Natural killer cell treated with Interleukin-12 subunit alpha and Interleukin-12 subunit beta and Interleukin-15 and Interleukin-18, amount 100 ng/mL, for 72 hours (primary cell): Measurements from ENCODE around the gene LCN12. TPM values are rescaled to one million over a fixed set of nuclear protein-coding genes. Genes with fewer than 3 reads are reported as not detected.

Experiments used
- ATAC-seq, 2 donors: fragments of 150-1000 bp; cut with Tn5 transposase in 1 of 2; sonication (Bioruptor Pico), chemical (Tn5 transposase) in 1 of 2; 2 replicates each; pipeline ENCODE4 v1.10.0; 2021
- DNase-seq: peaks from one replicate; pipeline ENCODE4 v3.0.0; 2022; ENCODE audit warnings: low spot score
- H3K27ac Mint-ChIP-seq, 2 donors: 1 replicate in 1 of 2; 2 replicates in 1 of 2; pipeline ENCODE4 v1.8.0; 2022; ENCODE audit warnings: mixed read lengths in 2 of 2, mild to moderate bottlenecking in 1 of 2, moderate library complexity in 1 of 2
- H3K27me3 Mint-ChIP-seq, 2 donors: 1 replicate in 1 of 2; 2 replicates in 1 of 2; pipeline ENCODE4 v1.8.0; 2022; ENCODE audit warnings: mixed read lengths in 2 of 2
- H3K36me3 Mint-ChIP-seq: one replicate; pipeline ENCODE4 v1.8.0; 2022; ENCODE audit warnings: mixed read lengths
- H3K4me1 Mint-ChIP-seq, 2 donors: 1 replicate in 1 of 2; 2 replicates in 1 of 2; pipeline ENCODE4 v1.8.0; 2022; ENCODE audit warnings: low read depth in 2 of 2, mixed read lengths in 2 of 2, mild to moderate bottlenecking in 1 of 2
- H3K4me3 Mint-ChIP-seq: one replicate; pipeline ENCODE4 v1.8.0; 2022; ENCODE audit warnings: mixed read lengths
- H3K9me3 Mint-ChIP-seq: 2 replicates; pipeline ENCODE4 v1.8.0; 2022; ENCODE audit warnings: mixed read lengths
- total RNA-seq, 2 donors: library from RNA; stranded (reverse); gene quantifications; one replicate each; pipeline ENCODE4 v1.2.3, GENCODE V29; 2022

The LCN12 gene
- total RNA-seq, 2 donors from 2014 or later, result 2.0 to 2.2 TPM

GRCh38 chr9:136973618-136974617, 21.8 kb downstream of the LCN12 start:
- no peaks in the 10 kb centered on the region for H3K36me3 Mint-ChIP-seq
- ATAC-seq, result no peak
- peaks cover 6 to 13% of the 10 kb centered on the region in 2 donors for H3K4me1 Mint-ChIP-seq
- DNase-seq, result no peak
- H3K27ac Mint-ChIP-seq, result no peak overlapping the region
- no peaks in the 10 kb centered on the region for H3K9me3 Mint-ChIP-seq
- H3K27me3 Mint-ChIP-seq, result no peaks in the 10 kb centered on the region
- H3K4me3 Mint-ChIP-seq, result no peak overlapping the region

DNA sequence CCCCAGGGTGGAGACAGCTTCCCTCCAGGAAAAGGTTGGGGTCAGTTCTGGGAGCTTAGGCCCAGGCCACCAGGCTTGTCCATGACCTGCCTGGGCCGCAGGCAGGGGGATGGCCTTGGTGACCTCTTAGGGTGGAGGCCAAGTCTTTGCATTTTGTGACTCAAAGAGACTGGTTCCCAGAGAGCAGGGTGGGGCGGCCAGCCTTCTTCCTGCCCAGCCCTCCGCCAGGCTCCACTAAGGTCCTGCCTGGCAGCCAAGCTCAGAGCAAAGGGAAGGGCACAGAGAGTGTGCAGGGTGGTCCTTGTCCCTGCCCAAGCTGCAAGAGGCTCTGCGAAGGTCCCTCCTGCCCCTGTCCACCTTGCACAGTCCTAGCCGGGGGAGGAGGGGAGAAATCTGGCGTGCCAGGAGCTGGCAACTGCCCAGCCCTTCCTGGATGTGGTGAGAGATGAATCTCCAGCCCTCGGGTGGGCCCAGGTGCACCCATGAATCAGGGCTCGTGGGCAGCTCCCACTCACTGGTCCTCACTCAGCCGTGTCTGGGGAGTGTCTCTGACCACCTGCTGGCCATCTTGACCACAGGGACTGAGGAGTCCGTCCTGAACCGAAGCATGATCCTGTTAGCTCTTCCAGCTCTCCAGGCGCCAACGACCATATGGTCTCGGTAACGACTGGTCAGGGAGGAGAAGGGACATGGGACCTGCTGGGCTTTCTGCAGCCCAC, 22.9 kb downstream of the LCN12 start:
- peak overlapping the region; percentile 63 for H3K4me3 Mint-ChIP-seq
- H3K9me3 Mint-ChIP-seq, result no peaks in the 10 kb centered on the region
- DNase-seq (no peak), ATAC-seq (no peak)
- peak overlapping the region; percentile 58 to 72 for H3K27ac Mint-ChIP-seq
- no peaks in the 10 kb centered on the region for H3K27me3 Mint-ChIP-seq
- peaks cover 6 to 13% of the 10 kb centered on the region in 2 donors for H3K4me1 Mint-ChIP-seq
- H3K36me3 Mint-ChIP-seq, result no peaks in the 10 kb centered on the region

GRCh38 chr9:136975644-136976043, 23.6 kb downstream of the LCN12 start:
- Mint-ChIP-seq H3K4me3 (peak overlapping the region; percentile 63), H3K4me1 (peaks cover 6 to 13% of the 10 kb centered on the region in 2 donors)

DNA sequence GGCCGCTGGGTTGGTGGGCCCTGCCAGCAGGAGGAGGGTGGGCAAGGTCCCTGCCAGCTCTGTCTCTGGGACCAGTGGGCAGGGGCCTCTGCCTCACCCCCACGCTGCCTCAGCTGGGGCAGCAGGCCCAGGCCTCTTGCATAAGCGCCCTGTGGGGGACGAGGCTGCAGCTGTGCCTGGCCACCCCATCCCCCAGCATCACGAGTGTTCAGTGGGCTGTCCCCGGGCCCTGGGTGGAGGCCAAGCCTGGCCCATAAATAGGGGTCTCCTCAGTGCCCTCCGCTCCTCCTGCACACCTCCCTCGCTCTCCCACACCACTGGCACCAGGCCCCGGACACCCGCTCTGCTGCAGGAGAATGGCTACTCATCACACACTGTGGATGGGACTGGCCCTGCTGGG, 25.1 kb downstream of the LCN12 start, which contains the start of gene PTGDS:
Gene PTGDS, plus strand, starts transcription at position 282 of the 400 bp plus-strand sequence. Its CDS starts 75 bp downstream, at position 357.
- DNase-seq, result no peak
- no peaks in the 10 kb centered on the region for H3K9me3 Mint-ChIP-seq
- no peaks in the 10 kb centered on the region for H3K27me3 Mint-ChIP-seq
- H3K36me3 Mint-ChIP-seq, result no peaks in the 10 kb centered on the region
- no peak within 1 kb of the TSS for H3K27ac Mint-ChIP-seq
- no peak for ATAC-seq
- peak within 1 kb of the TSS; percentile 52 for H3K4me3 Mint-ChIP-seq
- H3K4me1 Mint-ChIP-seq, result peaks cover 6 to 13% of the 10 kb centered on the region in 2 donors

More at GRCh38 chr9:136975644-136976043, 23.6 kb downstream of the LCN12 start:
- Mint-ChIP-seq H3K27me3 (no peaks in the 10 kb centered on the region), H3K27ac (peak overlapping the region; percentile 58 to 72), H3K9me3 (no peaks in the 10 kb centered on the region), H3K36me3 (no peaks in the 10 kb centered on the region)
- ATAC-seq (peak; percentile 39 to 46), DNase-seq (no peak)

DNA sequence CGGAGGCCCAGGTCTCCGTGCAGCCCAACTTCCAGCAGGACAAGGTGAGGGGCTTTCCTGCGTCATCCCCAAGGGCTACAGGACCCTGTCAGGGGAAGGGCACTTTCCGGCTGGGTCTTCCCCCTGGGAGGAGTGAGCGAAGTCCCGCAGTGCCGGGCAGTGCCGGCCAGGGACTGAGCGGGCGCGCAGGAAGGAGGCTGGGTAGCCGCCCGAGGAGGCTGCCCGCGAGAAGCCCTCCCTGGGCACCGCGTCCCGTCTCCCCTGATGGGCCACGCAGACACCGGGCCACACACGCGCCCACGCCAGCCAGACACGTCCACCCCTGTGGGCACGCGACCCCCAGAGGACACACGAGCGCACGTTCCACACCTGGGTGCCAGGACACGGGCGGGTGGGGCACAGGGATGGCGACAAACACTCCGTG, 25.6 kb downstream of the LCN12 start:
- Mint-ChIP-seq H3K27me3 (no peaks in the 10 kb centered on the region), H3K36me3 (no peaks in the 10 kb centered on the region), H3K27ac (no peak overlapping the region), H3K4me1 (peaks cover 6 to 13% of the 10 kb centered on the region in 2 donors), H3K4me3 (peak overlapping the region; percentile 52), H3K9me3 (no peaks in the 10 kb centered on the region)
- ATAC-seq (no peak), DNase-seq (no peak)

DNA sequence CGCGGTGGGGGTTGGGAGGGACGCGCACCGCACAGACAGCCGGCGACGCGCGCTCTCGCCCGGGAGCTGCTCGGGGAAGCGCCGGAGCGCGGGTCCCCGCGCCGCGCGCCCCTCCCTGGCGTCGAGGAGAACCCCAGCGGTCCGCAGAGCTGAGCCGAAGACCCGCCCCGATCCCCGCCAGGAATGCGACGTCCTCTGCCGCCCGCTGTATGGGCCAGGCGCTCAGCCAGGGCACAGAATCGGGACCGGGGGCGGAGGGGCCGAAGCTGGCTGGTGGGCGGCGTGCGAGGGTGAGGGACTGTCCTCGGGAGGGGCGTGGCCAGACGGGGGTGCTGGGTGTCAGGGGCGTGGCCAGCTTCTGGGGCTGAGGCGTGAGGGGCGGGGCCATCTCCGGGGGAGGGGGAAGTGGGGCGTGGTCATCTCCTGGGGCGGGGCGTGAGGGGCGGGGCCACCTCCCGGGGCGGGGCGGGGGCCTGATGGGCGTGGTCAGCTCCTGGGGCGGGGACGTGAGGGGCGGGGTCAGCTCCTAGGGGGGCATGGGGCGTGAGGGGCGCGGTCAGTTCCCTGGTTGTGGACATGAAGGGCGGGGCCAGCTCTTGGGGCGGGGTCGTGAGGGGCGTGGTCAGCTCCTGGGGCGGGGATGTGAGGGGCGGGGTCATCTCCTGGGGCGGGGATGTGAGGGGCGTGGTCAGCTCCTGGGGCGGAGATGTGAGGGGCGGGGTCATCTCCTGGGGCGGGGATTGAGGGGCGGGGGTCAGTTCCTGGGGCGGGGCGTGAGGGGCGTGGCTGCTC, 26.2 kb downstream of the LCN12 start:
- Mint-ChIP-seq H3K36me3 (no peaks in the 10 kb centered on the region), H3K4me1 (peaks cover 6 to 13% of the 10 kb centered on the region in 2 donors), H3K9me3 (no peaks in the 10 kb centered on the region), H3K27me3 (no peaks in the 10 kb centered on the region), H3K4me3 (peak overlapping the region; percentile 52), H3K27ac (no peak overlapping the region)
- ATAC-seq, result peak; percentile 72 to 85
- peak; percentile 87 for DNase-seq

- ATAC-seq (no peak), DNase-seq (no peak)
- no peaks in the 10 kb centered on the region for H3K9me3 Mint-ChIP-seq
- H3K4me1 Mint-ChIP-seq, result peaks cover 10 to 16% of the 10 kb centered on the region in 2 donors
- H3K27me3 Mint-ChIP-seq, result peaks cover 4 to 5% of the 10 kb centered on the region in 2 donors
- H3K27ac Mint-ChIP-seq, result no peak overlapping the region
- no peaks in the 10 kb centered on the region for H3K36me3 Mint-ChIP-seq
- H3K4me3 Mint-ChIP-seq, result no peak overlapping the region
These were observed 26.9 kb downstream of the LCN12 start for GRCh38 chr9:136978865-136979544.

DNA sequence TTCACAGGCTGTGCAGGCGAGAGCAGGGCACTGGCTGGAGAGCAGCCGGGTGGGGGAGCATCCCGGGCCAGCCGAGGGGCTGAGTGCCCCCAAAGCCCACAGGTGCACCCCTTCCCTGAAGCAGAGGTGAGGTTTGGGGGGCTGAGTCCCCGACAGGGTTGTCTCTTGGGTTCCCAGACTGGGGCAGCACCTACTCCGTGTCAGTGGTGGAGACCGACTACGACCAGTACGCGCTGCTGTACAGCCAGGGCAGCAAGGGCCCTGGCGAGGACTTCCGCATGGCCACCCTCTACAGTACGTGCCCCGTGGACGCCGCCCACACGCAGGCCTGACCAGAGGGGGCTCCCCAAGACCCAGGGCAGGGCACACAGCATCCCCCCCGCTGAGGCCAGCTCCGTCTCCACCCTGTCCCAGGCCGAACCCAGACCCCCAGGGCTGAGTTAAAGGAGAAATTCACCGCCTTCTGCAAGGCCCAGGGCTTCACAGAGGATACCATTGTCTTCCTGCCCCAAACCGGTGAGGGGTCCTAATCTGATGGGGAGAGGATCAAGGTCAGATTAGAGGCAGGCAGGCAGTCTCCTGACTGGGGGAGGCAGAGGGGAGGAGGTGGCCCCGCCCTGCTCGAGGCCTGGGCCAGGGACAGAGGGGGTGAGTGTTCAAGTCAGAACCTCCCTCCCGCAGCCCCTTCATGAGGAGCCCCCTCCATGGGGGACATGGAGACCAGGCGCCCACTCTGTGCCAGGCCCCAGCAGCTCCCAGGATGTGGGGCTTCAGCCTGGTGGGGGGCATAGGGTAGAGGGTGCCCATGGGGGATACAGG, 27.9 kb downstream of the LCN12 start:
- Mint-ChIP-seq H3K27ac (no peak overlapping the region), H3K27me3 (peaks cover 5 to 9% of the 10 kb centered on the region in 2 donors), H3K4me3 (no peak overlapping the region), H3K9me3 (no peaks in the 10 kb centered on the region), H3K36me3 (no peaks in the 10 kb centered on the region), H3K4me1 (peaks cover 12 to 17% of the 10 kb centered on the region in 2 donors)
- ATAC-seq, result no peak
- no peak for DNase-seq

DNA sequence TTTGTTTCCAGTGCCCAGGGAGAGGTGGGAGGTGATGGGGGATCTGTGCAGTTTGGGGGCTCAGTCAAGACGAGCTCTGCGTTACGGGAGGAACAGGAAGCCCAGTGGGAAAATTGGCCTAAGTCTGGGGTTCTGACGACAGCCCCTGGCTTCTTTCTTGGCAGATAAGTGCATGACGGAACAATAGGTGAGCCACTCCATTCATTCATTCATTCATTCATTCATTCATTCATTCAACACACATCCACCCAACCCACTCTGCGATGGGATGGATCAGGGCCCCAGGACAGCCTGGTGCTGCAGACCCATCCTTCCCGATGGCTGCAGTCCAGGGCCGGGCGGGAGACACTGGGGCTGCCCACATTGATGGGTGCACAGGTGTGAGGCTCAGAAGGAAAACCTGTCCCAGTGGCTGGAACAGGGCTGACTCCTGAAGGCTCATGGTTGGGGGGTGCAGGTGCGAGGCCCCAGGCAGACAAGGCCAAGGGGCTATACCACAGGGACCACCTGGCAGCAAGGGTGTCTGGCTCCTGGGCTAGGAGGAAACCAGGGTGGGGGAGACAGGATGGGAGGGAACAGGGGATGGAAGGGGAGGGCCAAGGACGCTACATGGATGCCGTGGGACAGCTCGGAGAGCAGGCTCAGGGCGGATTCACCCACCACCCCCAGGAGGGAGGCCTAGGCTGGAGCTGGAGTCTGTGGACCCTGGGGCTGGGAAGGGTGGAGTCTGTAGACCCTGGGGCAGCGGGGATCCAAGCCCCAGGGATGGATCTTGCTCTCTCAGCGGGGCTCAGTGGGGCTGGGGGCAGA, 28.8 kb downstream of the LCN12 start:
- Mint-ChIP-seq H3K36me3 (no peaks in the 10 kb centered on the region), H3K4me3 (no peak overlapping the region), H3K4me1 (peaks cover 6 to 10% of the 10 kb centered on the region in 2 donors), H3K27me3 (peaks cover 5 to 9% of the 10 kb centered on the region in 2 donors), H3K9me3 (no peaks in the 10 kb centered on the region), H3K27ac (no peak overlapping the region)
- DNase-seq (no peak), ATAC-seq (no peak)

GRCh38 chr9:136981588-136982231, 29.6 kb downstream of the LCN12 start:
- Mint-ChIP-seq H3K4me1 (peaks cover 4 to 6% of the 10 kb centered on the region in 2 donors), H3K4me3 (no peak overlapping the region), H3K27ac (no peak overlapping the region), H3K36me3 (no peaks in the 10 kb centered on the region), H3K27me3 (peaks cover 5 to 9% of the 10 kb centered on the region in 2 donors), H3K9me3 (no peaks in the 10 kb centered on the region)
- DNase-seq, result no peak
- no peak for ATAC-seq
